Measurements from ENCODE around the gene PDZD7.

Gene PDZD7

GRCh38 chr10:101031128-101031795, at the start of gene PDZD7, which contains the start of gene SFXN3:
PDZD7 (minus strand) TSS chr10:101031129; CDS start chr10:101030219, 910 bp downstream.
SFXN3 (plus strand) TSS chr10:101031234; CDS start chr10:101034695, 3,461 bp downstream.
- H3K36me3 ChIP-seq (replicated peaks; ENCODE audit: insufficient read depth, low read length): no peaks in the 10 kb centered on the region
- H2AFZ ChIP-seq (ENCODE audit: low read length): peak within 1 kb of the TSS; percentile 99
- no peaks in the 10 kb centered on the region for H4K20me1 ChIP-seq (ENCODE audit: insufficient read depth, low read length)
- peak; percentile 92 for DNase-seq
- no peak for TF ChIP-seq CTCF (IDR thresholded peaks at IDR 0.05; ENCODE audit: low read length)
- no peak for TF ChIP-seq EZH2 (optimal IDR thresholded peaks at IDR 0.05; ENCODE audit: low read depth, low read length)
- no peak for TF ChIP-seq EZH2phosphoT487 (IDR thresholded peaks at IDR 0.05; ENCODE audit: low read length)
- peak within 1 kb of the TSS; percentile 100 for H3K4me2 ChIP-seq (ENCODE audit: low read depth, low read length)
- peaks cover 78% of the 10 kb centered on the region for H3K27me3 ChIP-seq (replicated peaks; ENCODE audit: insufficient read depth, low read length)
- H3K4me3 ChIP-seq (ENCODE audit: low read length): peak within 1 kb of the TSS; percentile 75
- no peaks in the 10 kb centered on the region for H3K79me2 ChIP-seq (ENCODE audit: low read length)
- no peaks in the 10 kb centered on the region for H3F3A ChIP-seq (ENCODE audit: insufficient read depth, low read length)
- H3K9me2 ChIP-seq (replicated peaks; ENCODE audit: insufficient read depth, low read length): no peaks in the 10 kb centered on the region
- no peaks in the 10 kb centered on the region for H3K9me3 ChIP-seq (replicated peaks; ENCODE audit: insufficient read depth, low read length)
- peaks cover 7% of the 10 kb centered on the region; the same call in 1 of the 2 replicates for H3K4me1 ChIP-seq (ENCODE audit: low read length)
- H3K9ac ChIP-seq (ENCODE audit: low read length): peak within 1 kb of the TSS; percentile 32; the same call in 1 of the 2 replicates
- H3K27ac ChIP-seq (ENCODE audit: low read length): no peak within 1 kb of the TSS

DNA sequence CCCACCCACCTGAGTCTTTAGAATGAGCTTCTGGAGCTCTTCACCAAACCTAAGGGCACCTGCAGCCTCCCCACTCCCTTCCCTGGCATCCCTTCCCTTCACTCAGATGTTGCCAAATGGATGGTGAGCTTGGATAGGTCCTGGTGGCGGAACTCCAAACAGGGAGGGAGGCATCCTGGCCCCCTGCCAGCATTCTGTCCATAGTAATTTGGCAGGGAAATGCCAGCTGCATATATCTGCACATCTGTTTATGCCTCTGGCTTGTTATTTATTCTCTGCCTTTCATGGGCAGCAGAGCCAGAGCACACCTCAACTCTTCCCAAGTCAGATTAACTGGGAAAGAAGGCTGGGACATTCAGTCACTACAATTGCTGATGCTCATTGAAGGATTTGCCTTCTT, 48.9 kb upstream of the PDZD7 start:
- no peaks in the 10 kb centered on the region for H3K9me3 ChIP-seq (replicated peaks; ENCODE audit: insufficient read depth, low read length)
- no peak overlapping the region for H3K4me2 ChIP-seq (ENCODE audit: low read depth, low read length)
- H3K9ac ChIP-seq (ENCODE audit: low read length): no peak overlapping the region
- H3K79me2 ChIP-seq (ENCODE audit: low read length): no peaks in the 10 kb centered on the region
- no peaks in the 10 kb centered on the region for H3F3A ChIP-seq (ENCODE audit: insufficient read depth, low read length)
- H3K36me3 ChIP-seq (replicated peaks; ENCODE audit: insufficient read depth, low read length): no peaks in the 10 kb centered on the region
- peaks cover 13% of the 10 kb centered on the region for H3K4me1 ChIP-seq (ENCODE audit: low read length)
- H3K27ac ChIP-seq (ENCODE audit: low read length): no peak overlapping the region
- H3K4me3 ChIP-seq (ENCODE audit: low read length): no peak overlapping the region
- no peak overlapping the region for H2AFZ ChIP-seq (ENCODE audit: low read length)
- H4K20me1 ChIP-seq (ENCODE audit: insufficient read depth, low read length): no peaks in the 10 kb centered on the region
- H3K9me2 ChIP-seq (replicated peaks; ENCODE audit: insufficient read depth, low read length): no peaks in the 10 kb centered on the region
- H3K27me3 ChIP-seq (replicated peaks; ENCODE audit: insufficient read depth, low read length): peaks cover 57% of the 10 kb centered on the region
- DNase-seq: no peak
- no peak for TF ChIP-seq CTCF (IDR thresholded peaks at IDR 0.05; ENCODE audit: low read length)
- no peak for TF ChIP-seq EZH2 (optimal IDR thresholded peaks at IDR 0.05; ENCODE audit: low read depth, low read length)
- TF ChIP-seq EZH2phosphoT487 (IDR thresholded peaks at IDR 0.05; ENCODE audit: low read length): no peak

DNA sequence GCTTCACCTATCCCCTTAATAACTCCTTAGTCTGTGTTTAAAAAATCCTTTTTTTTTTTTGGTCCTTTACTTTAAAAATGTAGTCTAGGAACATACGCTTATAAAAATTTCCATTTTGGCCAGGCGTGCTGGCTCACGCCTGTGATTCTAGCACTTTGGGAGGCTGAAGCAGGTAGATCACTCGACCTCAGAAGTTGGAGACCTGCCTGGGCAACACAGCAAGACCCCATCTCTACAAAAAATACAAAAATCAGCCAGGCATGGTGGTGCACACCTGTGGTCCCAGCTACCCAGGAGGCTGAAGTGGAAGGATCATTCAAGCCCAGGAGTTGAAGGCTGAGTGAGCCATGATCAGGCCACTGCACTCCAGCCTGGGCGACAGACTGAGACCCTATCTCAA, 45.7 kb upstream of the PDZD7 start:
- Histone ChIP-seq H3K9me3 (replicated peaks; ENCODE audit: insufficient read depth, low read length) (no peaks in the 10 kb centered on the region), H3K79me2 (ENCODE audit: low read length) (no peaks in the 10 kb centered on the region), H3K36me3 (replicated peaks; ENCODE audit: insufficient read depth, low read length) (no peaks in the 10 kb centered on the region), H3K4me2 (ENCODE audit: low read depth, low read length) (no peak overlapping the region), H3K4me3 (ENCODE audit: low read length) (no peak overlapping the region), H3K27ac (ENCODE audit: low read length) (no peak overlapping the region), H3K9me2 (replicated peaks; ENCODE audit: insufficient read depth, low read length) (no peaks in the 10 kb centered on the region), H3F3A (ENCODE audit: insufficient read depth, low read length) (no peaks in the 10 kb centered on the region), H4K20me1 (ENCODE audit: insufficient read depth, low read length) (no peaks in the 10 kb centered on the region), H3K4me1 (ENCODE audit: low read length) (peaks cover 15% of the 10 kb centered on the region), H3K9ac (ENCODE audit: low read length) (no peak overlapping the region), H2AFZ (ENCODE audit: low read length) (no peak overlapping the region), H3K27me3 (replicated peaks; ENCODE audit: insufficient read depth, low read length) (peaks cover 29% of the 10 kb centered on the region)
- TF ChIP-seq EZH2phosphoT487 (IDR thresholded peaks at IDR 0.05; ENCODE audit: low read length): no peak
- TF ChIP-seq CTCF (IDR thresholded peaks at IDR 0.05; ENCODE audit: low read length): no peak
- TF ChIP-seq EZH2 (optimal IDR thresholded peaks at IDR 0.05; ENCODE audit: low read depth, low read length): no peak
- no peak for DNase-seq
